SK-N-SH (cell line): Measurements from ENCODE around the gene KRTAP5-5. TPM values are rescaled to one million over a fixed set of nuclear protein-coding genes. Genes with fewer than 3 reads are reported as not detected.

Source experiments
- CTCF ChIA-PET: fragments of 300-600, 350-600 bp; formaldehyde crosslinking; extraction: SDS; loops from one replicate; lab custom pipeline; 2021; lab: Yijun Ruan, JAX
- POLR2A ChIA-PET: fragments of 350-600 bp; sonication (Branson Sonifier 250); formaldehyde crosslinking; extraction: SDS; loops from one replicate; lab custom pipeline; 2020; ENCODE audit warnings: antibody characterized with exemption, inconsistent platforms; lab: Yijun Ruan, JAX
- DNase-seq: peaks from one replicate; pipeline ENCODE4 v3.0.0; 2012
- H2AFZ ChIP-seq: fragments of 200-600 bp; sonication (generic); 2 replicates; pipeline ENCODE4 v1.8.1; 2016; ENCODE audit warnings: antibody characterized with exemption, mild to moderate bottlenecking, low read depth
- H3F3A ChIP-seq: fragments of 200-600 bp; sonication (generic); replicated peaks from 2 replicates; pipeline ENCODE3; 2016; ENCODE audit warnings: antibody characterized with exemption, mild to moderate bottlenecking; ENCODE audit not compliant: insufficient read depth
- H3K27ac ChIP-seq, 2 experiments: fragments of 200-500 bp in 1 of 2; fragments of 200-600 bp in 1 of 2; sonication (Bioruptor generic) in 1 of 2; sonication (generic), shearing (Covaris generic) in 1 of 2; 2 replicates each; pipeline versions ENCODE4 v1.5.1 to v1.6.1; 2014 to 2016; ENCODE audit warnings: low read depth in 2 of 2, inconsistent platforms in 1 of 2, low read length in 1 of 2, mild to moderate bottlenecking in 1 of 2, mixed read lengths in 1 of 2
- H3K27me3 ChIP-seq: fragments of 200-600 bp; sonication (generic), shearing (Covaris generic); 2 replicates; pipeline ENCODE4 v1.6.1; 2016; ENCODE audit warnings: mixed run types; ENCODE audit not compliant: insufficient read depth
- H3K36me3 ChIP-seq, 2 experiments: fragments of 200-500 bp in 1 of 2; fragments of 200-600 bp in 1 of 2; sonication (Bioruptor generic) in 1 of 2; sonication (generic) in 1 of 2; replicated peaks in 1 of 2; 2 replicates each; pipeline versions ENCODE3 to v1.5.1; 2014 to 2016; ENCODE audit warnings: low read length in 1 of 2, mild to moderate bottlenecking in 1 of 2; ENCODE audit not compliant: insufficient read depth in 2 of 2, control insufficient read depth in 1 of 2
- H3K4me1 ChIP-seq, 2 experiments: fragments of 200-500 bp in 1 of 2; fragments of 200-600 bp in 1 of 2; sonication (Bioruptor generic) in 1 of 2; sonication (generic), shearing (Covaris generic) in 1 of 2; 2 replicates each; pipeline versions ENCODE4 v1.5.1 to v1.6.1; 2014 to 2016; ENCODE audit warnings: low read depth in 1 of 2, low read length in 1 of 2, mixed run types in 1 of 2; ENCODE audit not compliant: insufficient read depth in 2 of 2, control insufficient read depth in 1 of 2
- H3K4me2 ChIP-seq: fragments of 200-600 bp; sonication (generic), shearing (Covaris generic); 2 replicates; pipeline ENCODE4 v1.6.1; 2017; ENCODE audit warnings: mixed run types
- H3K4me3 ChIP-seq, 2 experiments: fragments of 200-500 bp in 1 of 2; fragments of 200-600 bp in 1 of 2; sonication (Bioruptor generic) in 1 of 2; sonication (generic), shearing (Covaris generic) in 1 of 2; 2 replicates each; pipeline versions ENCODE4 v1.5.1 to v1.8.1; 2014 to 2016; ENCODE audit warnings: low read depth in 2 of 2, inconsistent platforms in 1 of 2, low read length in 1 of 2, mild to moderate bottlenecking in 1 of 2, mixed read lengths in 1 of 2, moderate library complexity in 1 of 2
- H3K79me2 ChIP-seq: fragments of 200-600 bp; sonication (generic); 2 replicates; pipeline ENCODE4 v1.8.1; 2017; ENCODE audit warnings: mild to moderate bottlenecking; ENCODE audit not compliant: insufficient read depth
- H3K9ac ChIP-seq: fragments of 200-600 bp; sonication (generic); 2 replicates; pipeline ENCODE4 v1.6.1; 2017; ENCODE audit warnings: mixed run types
- H3K9me2 ChIP-seq: fragments of 200-600 bp; sonication (generic); 2 replicates; pipeline ENCODE4 v1.6.1; 2017; ENCODE audit warnings: mixed run types
- H3K9me3 ChIP-seq: fragments of 200-600 bp; sonication (generic); 2 replicates; pipeline ENCODE4 v1.6.1; 2017; ENCODE audit warnings: mixed run types, mild to moderate bottlenecking, moderate library complexity
- H4K20me1 ChIP-seq: fragments of 200-600 bp; sonication (generic); 2 replicates; pipeline ENCODE4 v1.6.1; 2017; ENCODE audit warnings: mild to moderate bottlenecking, mixed run types; ENCODE audit not compliant: insufficient read depth
- CHD2 ChIP-seq: fragments of 150-350 bp; IDR thresholded peaks from 2 replicates; pipeline ENCODE4 v1.6.1; 2018; ENCODE audit warnings: low read length; ENCODE audit not compliant: partially characterized antibody
- EZH2phosphoT487 ChIP-seq: fragments of 200-600 bp; sonication (generic); IDR thresholded peaks from 2 replicates; pipeline ENCODE4 v1.6.1; 2017; ENCODE audit warnings: low read depth, mixed run types, mild to moderate bottlenecking, antibody characterized with exemption, moderate library complexity, borderline replicate concordance
- FOSL2 ChIP-seq: IDR thresholded peaks from 2 replicates; pipeline ENCODE4 v1.4.0; 2012; ENCODE audit warnings: low read depth, mild to moderate bottlenecking, moderate library complexity, borderline replicate concordance
- FOXM1 ChIP-seq: IDR thresholded peaks from 2 replicates; pipeline ENCODE4 v1.4.0; 2012; ENCODE audit warnings: low read depth, mild to moderate bottlenecking
- GABPA ChIP-seq: IDR thresholded peaks from 2 replicates; pipeline ENCODE4 v1.4.0; 2012; ENCODE audit warnings: low read depth, mild to moderate bottlenecking
- GATA2 ChIP-seq: sonication (generic); formaldehyde crosslinking; IDR thresholded peaks from 2 replicates; pipeline ENCODE4 v1.5.0; 2020; ENCODE audit warnings: mild to moderate bottlenecking, missing genetic modification reagents
- MEF2A ChIP-seq: IDR thresholded peaks from 2 replicates; pipeline ENCODE4 v1.4.0; 2012; ENCODE audit warnings: low read depth, borderline replicate concordance
- MXI1 ChIP-seq: IDR thresholded peaks from 2 replicates; pipeline ENCODE4 v1.6.1; 2012; ENCODE audit warnings: mild to moderate bottlenecking, low read depth, low read length, improper control_type of control experiment
- NRF1 ChIP-seq: IDR thresholded peaks from 2 replicates; pipeline ENCODE4 v1.6.1; 2012; ENCODE audit warnings: low read depth, mild to moderate bottlenecking, low read length
- RCOR1 ChIP-seq: fragments of 150-350 bp; IDR thresholded peaks from 2 replicates; pipeline ENCODE4 v1.6.1; 2017; ENCODE audit warnings: antibody characterized with exemption, low read length
- RFX5 ChIP-seq: IDR thresholded peaks from 2 replicates; pipeline ENCODE4 v1.6.1; 2012; ENCODE audit warnings: mild to moderate bottlenecking, improper control_type of control experiment, low read length
- RXRA ChIP-seq: IDR thresholded peaks from 2 replicates; pipeline ENCODE4 v1.4.0; 2012; ENCODE audit warnings: low read depth, mild to moderate bottlenecking, borderline replicate concordance
- SMC3 ChIP-seq: IDR thresholded peaks from 2 replicates; pipeline ENCODE4 v1.6.1; 2012; ENCODE audit warnings: low read depth, low read length, improper control_type of control experiment
- TAF1 ChIP-seq: IDR thresholded peaks from 2 replicates; pipeline ENCODE4 v1.6.1; 2012; ENCODE audit warnings: low read depth, mild to moderate bottlenecking, low read length, moderate library complexity, borderline replicate concordance
- YY1 ChIP-seq: IDR thresholded peaks from 2 replicates; pipeline ENCODE4 v1.4.0; 2012; ENCODE audit warnings: low read depth, mild to moderate bottlenecking
- WGBS: methylation state at CpG from one replicate; pipeline ENCODE4 v1.1.6; 2017; ENCODE audit warnings: low lambda C conversion rate; 5-methylcytosine and 5-hydroxymethylcytosine counted together
- polyA plus RNA-seq, 3 experiments: library from polyadenylated mRNA; depleted of rRNA; stranded (reverse); fragments of >200 nt; gene quantifications; 2 replicates each; pipeline ENCODE4 v1.2.3, GENCODE V29; 2012
- TF ChIP-seq, protein P1 (sequence below): IDR thresholded peaks from 2 replicates; pipeline ENCODE4 v1.4.0; 2012; ENCODE audit warnings: low read depth
- TF ChIP-seq, protein P2 (sequence below): IDR thresholded peaks from 2 replicates; pipeline ENCODE4 v1.6.1; 2012; ENCODE audit warnings: mild to moderate bottlenecking, low read depth, low read length, moderate library complexity
- TF ChIP-seq, protein P3 (sequence below): fragments of 150-350 bp; IDR thresholded peaks from 2 replicates; pipeline ENCODE4 v1.6.1; 2017; ENCODE audit warnings: antibody characterized with exemption, low read length, low read depth, borderline replicate concordance
- TF ChIP-seq, protein P4 (sequence below): fragments of 150-350 bp; IDR thresholded peaks from 2 replicates; pipeline ENCODE4 v1.6.1; 2016; ENCODE audit warnings: mild to moderate bottlenecking, low read depth, low read length

The KRTAP5-5 gene
- polyA plus RNA-seq, 1 of the 3 experiments (the other 2 are of a cell fraction) = not detected

DNA sequence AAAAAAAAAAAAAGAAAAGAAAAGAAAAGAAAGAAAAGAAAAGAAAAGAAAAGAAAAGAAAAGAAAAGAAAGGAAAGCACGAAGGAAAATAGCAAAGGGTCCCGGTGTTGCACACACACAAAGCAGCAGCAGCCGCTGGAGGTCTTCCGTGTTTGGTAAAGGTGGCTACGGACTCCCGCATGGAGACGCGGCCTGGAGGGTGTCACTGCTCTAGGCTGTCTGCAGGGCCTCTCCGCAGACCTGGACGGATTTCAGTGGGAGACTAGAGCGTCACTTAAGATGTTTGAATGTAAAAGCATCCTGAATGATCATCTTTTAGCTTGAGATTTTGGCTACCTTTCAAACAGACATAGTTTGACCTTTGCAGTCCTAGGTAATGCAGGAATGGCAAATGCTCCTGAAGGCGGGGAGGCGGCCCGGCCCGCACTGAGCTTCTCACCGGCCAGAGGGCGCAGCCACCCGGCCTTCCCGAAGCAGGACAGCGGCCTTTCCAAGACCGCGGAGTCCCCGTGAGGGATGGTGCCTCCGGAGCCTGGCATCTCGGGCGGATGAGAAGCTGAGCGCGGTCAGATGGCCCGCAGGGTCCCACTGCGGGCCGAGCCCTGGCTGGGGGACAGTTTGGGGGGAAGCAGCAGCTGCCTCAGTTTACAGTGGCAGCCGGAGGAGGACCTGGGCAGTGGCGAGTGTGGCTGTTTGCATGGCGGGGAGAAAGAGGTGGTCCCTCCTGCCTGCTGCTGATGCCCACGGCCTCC is 18.5 kb downstream of the KRTAP5-5 start:
- H4K20me1 ChIP-seq = no peaks in the 10 kb centered on the region
- H3K9me2 ChIP-seq = no peaks in the 10 kb centered on the region
- no peak overlapping the region for H3K4me2 ChIP-seq
- H3F3A ChIP-seq = no peaks in the 10 kb centered on the region
- no peak overlapping the region for H2AFZ ChIP-seq
- H3K4me3 ChIP-seq = no peak overlapping the region
- H3K79me2 ChIP-seq = no peaks in the 10 kb centered on the region
- DNase-seq = peak; percentile 24
- 67% methylated on average over 24 of the region's 35 CpGs for WGBS
- H3K9me3 ChIP-seq = no peaks in the 10 kb centered on the region
- no peaks in the 10 kb centered on the region for H3K27me3 ChIP-seq
- no peaks in the 10 kb centered on the region for H3K36me3 ChIP-seq
- POLR2A ChIA-PET = no interaction called here
- no peak overlapping the region for H3K9ac ChIP-seq
- peaks cover 0 to 3% of the 10 kb centered on the region in 2 experiments; a peak in 1 of 4 replicates for H3K4me1 ChIP-seq
- no peak for TF ChIP-seq NRF1
- TF ChIP-seq, protein P1, sequence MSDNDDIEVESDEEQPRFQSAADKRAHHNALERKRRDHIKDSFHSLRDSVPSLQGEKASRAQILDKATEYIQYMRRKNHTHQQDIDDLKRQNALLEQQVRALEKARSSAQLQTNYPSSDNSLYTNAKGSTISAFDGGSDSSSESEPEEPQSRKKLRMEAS = no peak
- no peak for TF ChIP-seq GATA2
- no peak for TF ChIP-seq RCOR1
- no peak for TF ChIP-seq SMC3
- TF ChIP-seq RXRA = no peak
- no peak for TF ChIP-seq RFX5
- TF ChIP-seq CHD2 = no peak
- TF ChIP-seq EZH2phosphoT487 = no peak
- TF ChIP-seq MEF2A = no peak
- TF ChIP-seq, protein P2, sequence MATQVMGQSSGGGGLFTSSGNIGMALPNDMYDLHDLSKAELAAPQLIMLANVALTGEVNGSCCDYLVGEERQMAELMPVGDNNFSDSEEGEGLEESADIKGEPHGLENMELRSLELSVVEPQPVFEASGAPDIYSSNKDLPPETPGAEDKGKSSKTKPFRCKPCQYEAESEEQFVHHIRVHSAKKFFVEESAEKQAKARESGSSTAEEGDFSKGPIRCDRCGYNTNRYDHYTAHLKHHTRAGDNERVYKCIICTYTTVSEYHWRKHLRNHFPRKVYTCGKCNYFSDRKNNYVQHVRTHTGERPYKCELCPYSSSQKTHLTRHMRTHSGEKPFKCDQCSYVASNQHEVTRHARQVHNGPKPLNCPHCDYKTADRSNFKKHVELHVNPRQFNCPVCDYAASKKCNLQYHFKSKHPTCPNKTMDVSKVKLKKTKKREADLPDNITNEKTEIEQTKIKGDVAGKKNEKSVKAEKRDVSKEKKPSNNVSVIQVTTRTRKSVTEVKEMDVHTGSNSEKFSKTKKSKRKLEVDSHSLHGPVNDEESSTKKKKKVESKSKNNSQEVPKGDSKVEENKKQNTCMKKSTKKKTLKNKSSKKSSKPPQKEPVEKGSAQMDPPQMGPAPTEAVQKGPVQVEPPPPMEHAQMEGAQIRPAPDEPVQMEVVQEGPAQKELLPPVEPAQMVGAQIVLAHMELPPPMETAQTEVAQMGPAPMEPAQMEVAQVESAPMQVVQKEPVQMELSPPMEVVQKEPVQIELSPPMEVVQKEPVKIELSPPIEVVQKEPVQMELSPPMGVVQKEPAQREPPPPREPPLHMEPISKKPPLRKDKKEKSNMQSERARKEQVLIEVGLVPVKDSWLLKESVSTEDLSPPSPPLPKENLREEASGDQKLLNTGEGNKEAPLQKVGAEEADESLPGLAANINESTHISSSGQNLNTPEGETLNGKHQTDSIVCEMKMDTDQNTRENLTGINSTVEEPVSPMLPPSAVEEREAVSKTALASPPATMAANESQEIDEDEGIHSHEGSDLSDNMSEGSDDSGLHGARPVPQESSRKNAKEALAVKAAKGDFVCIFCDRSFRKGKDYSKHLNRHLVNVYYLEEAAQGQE = no peak
- TF ChIP-seq MXI1 = no peak
- no peak for TF ChIP-seq GABPA
- no peak for TF ChIP-seq FOSL2
- TF ChIP-seq FOXM1 = no peak
- TF ChIP-seq, protein P3, sequence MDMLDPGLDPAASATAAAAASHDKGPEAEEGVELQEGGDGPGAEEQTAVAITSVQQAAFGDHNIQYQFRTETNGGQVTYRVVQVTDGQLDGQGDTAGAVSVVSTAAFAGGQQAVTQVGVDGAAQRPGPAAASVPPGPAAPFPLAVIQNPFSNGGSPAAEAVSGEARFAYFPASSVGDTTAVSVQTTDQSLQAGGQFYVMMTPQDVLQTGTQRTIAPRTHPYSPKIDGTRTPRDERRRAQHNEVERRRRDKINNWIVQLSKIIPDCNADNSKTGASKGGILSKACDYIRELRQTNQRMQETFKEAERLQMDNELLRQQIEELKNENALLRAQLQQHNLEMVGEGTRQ = no peak
- no peak for TF ChIP-seq YY1
- TF ChIP-seq, protein P4, sequence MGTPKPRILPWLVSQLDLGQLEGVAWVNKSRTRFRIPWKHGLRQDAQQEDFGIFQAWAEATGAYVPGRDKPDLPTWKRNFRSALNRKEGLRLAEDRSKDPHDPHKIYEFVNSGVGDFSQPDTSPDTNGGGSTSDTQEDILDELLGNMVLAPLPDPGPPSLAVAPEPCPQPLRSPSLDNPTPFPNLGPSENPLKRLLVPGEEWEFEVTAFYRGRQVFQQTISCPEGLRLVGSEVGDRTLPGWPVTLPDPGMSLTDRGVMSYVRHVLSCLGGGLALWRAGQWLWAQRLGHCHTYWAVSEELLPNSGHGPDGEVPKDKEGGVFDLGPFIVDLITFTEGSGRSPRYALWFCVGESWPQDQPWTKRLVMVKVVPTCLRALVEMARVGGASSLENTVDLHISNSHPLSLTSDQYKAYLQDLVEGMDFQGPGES = no peak
- TF ChIP-seq TAF1 = no peak
- CTCF ChIA-PET = interaction anchor here (0.6 to 9.9 kb wide), 8 partner anchors 8 to 505 kb away, joined by 3 to 277 read pairs (median 4); partner anchors contain the start of gene SYT8
- no peak overlapping the region for H3K27ac ChIP-seq
